ENCODE measurements around the gene FAN1.

DNA sequence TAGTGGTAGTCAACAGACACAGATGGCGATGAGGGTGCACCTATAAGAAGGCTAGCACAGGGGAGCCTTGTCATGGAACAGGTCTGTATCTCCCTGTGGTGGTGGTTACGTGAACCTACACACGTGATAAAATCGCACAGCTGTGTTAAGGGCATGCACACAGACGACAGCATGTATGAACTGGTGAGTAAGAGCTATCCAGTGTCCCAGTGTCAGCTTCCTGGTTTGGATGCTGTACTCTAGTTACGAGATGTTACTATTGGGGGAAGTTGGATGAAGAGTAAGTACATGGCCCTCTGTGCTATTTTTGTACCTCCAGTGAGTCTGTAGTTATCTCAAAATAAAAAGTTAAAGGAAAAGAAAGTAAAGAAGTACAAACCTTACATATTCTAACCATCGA lies 49.5 kb downstream of the FAN1 start:
- no peak for TF ChIP-seq YY1 (IDR thresholded peaks at IDR 0.05; ENCODE audit: insufficient read depth, insufficient read length)
- TF ChIP-seq ZNF274 (IDR thresholded peaks at IDR 0.05; ENCODE audit: low read depth, low read length), result no peak
